ENCODE measurements around the gene HOXD4. TPM values are rescaled to one million over a fixed set of nuclear protein-coding genes. Genes with fewer than 3 reads are reported as not detected.

The HOXD4 gene
- total RNA-seq, 4 donors from 2014 or later, result 3.8 to 17.1 (median 16.6) TPM

DNA sequence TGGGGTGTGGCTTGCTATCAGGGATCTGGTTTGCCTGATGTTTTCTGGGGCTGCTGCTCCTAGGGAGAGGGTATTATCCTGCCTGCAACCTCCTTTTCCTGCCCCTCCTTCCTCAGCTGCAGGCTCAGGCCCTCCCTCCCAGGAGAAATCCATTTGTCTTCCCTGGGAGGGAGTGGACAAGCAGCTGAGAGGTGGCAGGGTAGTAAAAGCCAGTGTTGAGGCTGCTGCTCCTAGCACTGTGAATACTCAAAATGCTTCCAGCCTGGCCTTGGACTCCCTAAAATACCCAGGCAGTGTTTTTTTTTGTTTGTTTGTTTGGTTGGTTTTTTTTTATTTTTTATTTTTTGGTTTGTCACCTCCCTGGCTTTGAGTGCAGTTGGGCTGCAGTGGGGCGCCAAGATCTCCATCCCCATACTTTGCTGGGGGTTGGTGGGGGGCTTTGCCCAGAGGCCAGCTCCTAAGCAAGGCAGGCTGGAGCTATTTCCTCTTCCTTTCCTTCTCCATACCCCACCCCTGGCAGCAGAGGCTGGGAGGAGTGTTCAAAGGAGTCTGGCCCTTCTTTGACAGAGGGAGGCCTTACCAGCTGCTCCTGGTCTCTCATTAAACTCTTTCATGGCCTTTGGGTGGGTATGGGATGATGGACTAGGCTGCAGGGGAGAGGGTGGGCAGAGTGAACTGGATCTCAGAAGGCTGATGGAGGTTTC is 19.4 kb downstream of the HOXD4 start:
- 95 to 100% methylated on average over 1 of the region's 1 CpG for WGBS, 2 donors
- no peaks in the 10 kb centered on the region for H3K9me3 ChIP-seq
- DNase-seq (ENCODE audit: low spot score in 2 of 2), result no peak
- no peaks in the 10 kb centered on the region for H3K36me3 ChIP-seq
- TF ChIP-seq EP300 (IDR thresholded peaks at IDR 0.05) (no peak), POLR2A (IDR thresholded peaks at IDR 0.05) (no peak), CTCF (IDR thresholded peaks at IDR 0.05) (no peak)
- peaks cover 0 to 24% (median 0%) of the 10 kb centered on the region in 4 donors for H3K4me1 ChIP-seq
- no peak overlapping the region for H3K27ac ChIP-seq
- peaks cover 3 to 78% of the 10 kb centered on the region in 2 donors for H3K27me3 ChIP-seq
- no peak overlapping the region for H3K4me3 ChIP-seq

GRCh38 chr2:176171351-176172006 is 20.1 kb downstream of the HOXD4 start:
- Histone ChIP-seq H3K9me3 (no peaks in the 10 kb centered on the region), H3K27ac (no peak overlapping the region), H3K27me3 (peaks cover 3 to 73% of the 10 kb centered on the region in 2 donors), H3K36me3 (no peaks in the 10 kb centered on the region), H3K4me3 (no peak overlapping the region), H3K4me1 (peaks cover 0 to 22% (median 0%) of the 10 kb centered on the region in 4 donors)
- WGBS, 2 donors, result 48 to 54% methylated on average over 34 to 47 of the region's 51 CpGs
- no peak for TF ChIP-seq EP300 (IDR thresholded peaks at IDR 0.05)
- no peak for DNase-seq (ENCODE audit: low spot score in 2 of 2)

DNA sequence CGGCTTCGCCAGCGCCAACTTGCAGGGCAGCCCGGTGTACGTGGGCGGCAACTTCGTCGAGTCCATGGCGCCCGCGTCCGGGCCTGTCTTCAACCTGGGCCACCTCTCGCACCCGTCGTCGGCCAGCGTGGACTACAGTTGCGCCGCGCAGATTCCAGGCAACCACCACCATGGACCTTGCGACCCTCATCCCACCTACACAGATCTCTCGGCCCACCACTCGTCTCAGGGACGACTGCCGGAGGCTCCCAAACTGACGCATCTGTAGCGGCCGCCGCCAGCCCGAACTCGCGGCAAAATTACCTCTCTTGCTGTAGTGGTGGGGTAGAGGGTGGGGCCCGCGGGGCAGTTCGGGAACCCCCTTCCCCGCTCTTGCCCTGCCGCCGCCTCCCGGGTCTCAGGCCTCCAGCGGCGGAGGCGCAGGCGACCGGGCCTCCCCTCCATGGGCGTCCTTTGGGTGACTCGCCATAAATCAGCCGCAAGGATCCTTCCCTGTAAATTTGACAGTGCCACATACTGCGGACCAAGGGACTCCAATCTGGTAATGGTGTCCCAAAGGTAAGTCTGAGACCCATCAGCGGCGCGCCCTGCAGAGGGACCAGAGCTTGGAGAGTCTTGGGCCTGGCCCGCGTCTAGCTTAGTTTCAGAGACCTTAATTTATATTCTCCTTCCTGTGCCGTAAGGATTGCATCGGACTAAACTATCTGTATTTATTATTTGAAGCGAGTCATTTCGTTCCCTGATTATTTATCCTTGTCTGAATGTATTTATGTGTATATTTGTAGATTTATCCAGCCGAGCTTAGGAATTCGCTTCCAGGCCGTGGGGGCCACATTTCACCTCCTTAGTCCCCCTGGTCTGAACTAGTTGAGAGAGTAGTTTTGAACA is 20.9 kb downstream of the HOXD4 start:
- no peak overlapping the region for H3K4me3 ChIP-seq

DNA sequence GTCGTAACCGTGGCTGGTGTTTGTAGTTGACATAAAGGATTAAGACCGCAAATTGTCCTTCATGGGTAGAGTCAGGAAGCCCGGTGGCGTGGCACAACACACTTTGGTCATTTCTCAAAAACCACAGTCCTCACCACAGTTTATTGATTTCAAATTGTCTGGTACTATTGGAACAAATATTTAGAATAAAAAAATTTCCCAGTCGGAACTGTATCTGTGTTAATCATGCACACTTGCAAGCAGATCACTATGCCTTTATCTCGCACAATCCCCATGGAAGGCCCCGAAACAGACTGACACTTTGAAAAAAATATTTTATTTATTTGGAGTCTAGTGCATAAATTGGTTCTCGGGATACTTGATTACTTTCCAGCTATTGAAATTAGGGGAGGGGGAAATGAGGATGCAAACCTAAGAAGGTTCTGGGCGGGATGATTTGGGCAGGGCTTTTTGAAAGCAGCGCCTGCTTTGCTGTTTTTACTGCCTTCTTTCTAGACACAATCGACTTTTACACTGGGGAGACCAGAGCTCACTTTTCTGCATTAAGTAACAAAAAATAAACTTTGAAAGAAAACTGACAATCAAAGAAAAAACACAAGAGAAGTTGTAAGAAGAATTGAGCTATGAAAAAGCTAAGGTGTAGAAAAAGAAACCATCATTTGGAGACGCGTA is 21.7 kb downstream of the HOXD4 start:
- no peak overlapping the region for H3K27ac ChIP-seq
- WGBS, 2 donors, result 79 to 83% methylated on average over 14 of the region's 14 CpGs
- no peak for TF ChIP-seq EP300 (IDR thresholded peaks at IDR 0.05)
- TF ChIP-seq POLR2A (IDR thresholded peaks at IDR 0.05), result no peak
- TF ChIP-seq CTCF (IDR thresholded peaks at IDR 0.05), result no peak
- H3K36me3 ChIP-seq, result no peaks in the 10 kb centered on the region
- H3K9me3 ChIP-seq, result no peaks in the 10 kb centered on the region
- H3K4me1 ChIP-seq, result peaks cover 0 to 29% (median 1%) of the 10 kb centered on the region in 4 donors
- H3K27me3 ChIP-seq, result peaks cover 3 to 83% of the 10 kb centered on the region in 2 donors
- DNase-seq (ENCODE audit: low spot score in 2 of 2), result no peak
- H3K4me3 ChIP-seq, result no peak overlapping the region

More for the DNA sequence above, 20.9 kb downstream of the HOXD4 start:
- Histone ChIP-seq H3K27ac (no peak overlapping the region), H3K36me3 (no peaks in the 10 kb centered on the region), H3K9me3 (no peaks in the 10 kb centered on the region), H3K27me3 (peaks cover 3 to 81% of the 10 kb centered on the region in 2 donors), H3K4me1 (peaks cover 0 to 22% (median 0%) of the 10 kb centered on the region in 4 donors)
- 63 to 68% methylated on average over 60 of the region's 60 CpGs for WGBS, 2 donors
- DNase-seq (ENCODE audit: low spot score in 2 of 2), result no peak
- TF ChIP-seq POLR2A (IDR thresholded peaks at IDR 0.05), result no peak
- TF ChIP-seq CTCF (IDR thresholded peaks at IDR 0.05), result no peak
- no peak for TF ChIP-seq EP300 (IDR thresholded peaks at IDR 0.05)
